ENCODE measurements around the gene GSTT4.

- TF ChIP-seq CTCF (IDR thresholded peaks at IDR 0.05; ENCODE audit: poor library complexity, severe bottlenecking), result no peak
- no peak for TF ChIP-seq EZH2 (IDR thresholded peaks at IDR 0.05; ENCODE audit: borderline replicate concordance, insufficient read depth, low read length, poor library complexity, severe bottlenecking)
- TF ChIP-seq RAD21 (conservative IDR thresholded peaks at IDR 0.05), result no peak
- no peak for TF ChIP-seq TAF1 (IDR thresholded peaks at IDR 0.05; ENCODE audit: low read depth)
- no peak for TF ChIP-seq REST (IDR thresholded peaks at IDR 0.05; ENCODE audit: borderline replicate concordance)
- TF ChIP-seq POLR2AphosphoS5 (IDR thresholded peaks at IDR 0.05), result no peak
- TF ChIP-seq EP300 (conservative IDR thresholded peaks at IDR 0.05; ENCODE audit: poor library complexity, severe bottlenecking), result no peak
These were observed 3.9 kb downstream of the GSTT4 start for GRCh38 chr22:24001314-24001713.
